ENCODE results near the gene ZNF70. TPM values are rescaled to one million over a fixed set of nuclear protein-coding genes. Genes with fewer than 3 reads are reported as not detected.

Gene ZNF70
- total RNA-seq, 1 experiment from 2014 or later, result 3.2 TPM

DNA sequence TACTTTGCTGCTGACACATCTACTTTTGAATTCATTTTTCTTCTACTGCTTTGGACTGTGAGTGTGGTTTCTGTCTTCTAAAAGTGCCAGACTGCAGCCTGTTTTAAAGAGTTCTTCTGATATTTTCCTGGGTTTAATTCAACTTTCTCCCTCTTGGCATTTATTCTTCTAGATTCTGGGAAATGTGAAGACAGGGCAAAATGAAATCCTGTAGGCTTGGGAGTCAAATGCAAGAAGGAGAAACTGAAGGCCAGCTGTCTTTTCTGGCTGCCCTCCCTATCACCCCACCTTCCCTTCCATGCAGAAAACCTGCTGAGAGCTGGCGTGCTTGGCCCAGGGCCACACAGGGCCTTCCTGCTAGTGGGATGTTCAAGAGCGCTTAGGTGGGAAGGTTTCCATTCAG lies 7.6 kb downstream of the ZNF70 start:
- CTCF ChIA-PET, result no interaction called here
- H3K4me2 ChIP-seq (ENCODE audit: low read length), result no peak overlapping the region
- TSS peak; percentile 12 for BruUV-seq (replicated peaks)

More for the DNA sequence above, 7.6 kb downstream of the ZNF70 start:
- Histone ChIP-seq H3K27ac (ENCODE audit: low read depth, low read length) (no peak overlapping the region), H3K4me3 (replicated peaks in 1 of 2; ENCODE audit: low read depth in 1 of 2, low read length in 2 of 2) (no peak overlapping the region), H3K4me1 (ENCODE audit: control insufficient read depth in 1 of 2, insufficient read depth in 2 of 2, low read length in 2 of 2) (no peaks in the 10 kb centered on the region), H3K27me3 (ENCODE audit: insufficient read depth, low read length) (no peaks in the 10 kb centered on the region), H4K20me1 (ENCODE audit: insufficient read depth) (no peaks in the 10 kb centered on the region), H3K9ac (ENCODE audit: low read length) (no peak overlapping the region), H2AFZ (ENCODE audit: low read depth, low read length, poor library complexity, severe bottlenecking) (no peak overlapping the region), H3K79me2 (ENCODE audit: insufficient read depth, low read length) (no peaks in the 10 kb centered on the region), H3K9me2 (ENCODE audit: insufficient read depth) (no peaks in the 10 kb centered on the region), H3K36me3 (ENCODE audit: control insufficient read depth in 1 of 2, insufficient read depth in 2 of 2, low read length in 2 of 2) (peaks cover 0 to 8% of the 10 kb centered on the region in 2 experiments; a peak in 2 of 4 replicates), H3K9me3 (ENCODE audit: control insufficient read depth in 1 of 2, insufficient read depth in 1 of 2, low read depth in 1 of 2, low read length in 2 of 2) (no peaks in the 10 kb centered on the region)
- DNase-seq (ENCODE audit: low read depth, low spot score) (no peak), ATAC-seq (no peak)
- ChIA-PET RAD21 (ENCODE audit: low non-redundant PET in 1 of 2, low total read pairs in 2 of 2, uncharacterized antibody in 2 of 2, unreplicated experiment in 2 of 2) (no interaction called here), POLR2A (no interaction called here)
- TF ChIP-seq, protein P1, sequence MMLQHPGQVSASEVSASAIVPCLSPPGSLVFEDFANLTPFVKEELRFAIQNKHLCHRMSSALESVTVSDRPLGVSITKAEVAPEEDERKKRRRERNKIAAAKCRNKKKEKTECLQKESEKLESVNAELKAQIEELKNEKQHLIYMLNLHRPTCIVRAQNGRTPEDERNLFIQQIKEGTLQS (IDR thresholded peaks at IDR 0.05), result no peak
- no peak for TF ChIP-seq EZH2 (IDR thresholded peaks at IDR 0.05)
- TF ChIP-seq ZNF274 (IDR thresholded peaks at IDR 0.05; ENCODE audit: low read depth, low read length), result no peak
- TF ChIP-seq CBX3 (IDR thresholded peaks at IDR 0.05; ENCODE audit: low read depth), result no peak
- TF ChIP-seq, protein P2, sequence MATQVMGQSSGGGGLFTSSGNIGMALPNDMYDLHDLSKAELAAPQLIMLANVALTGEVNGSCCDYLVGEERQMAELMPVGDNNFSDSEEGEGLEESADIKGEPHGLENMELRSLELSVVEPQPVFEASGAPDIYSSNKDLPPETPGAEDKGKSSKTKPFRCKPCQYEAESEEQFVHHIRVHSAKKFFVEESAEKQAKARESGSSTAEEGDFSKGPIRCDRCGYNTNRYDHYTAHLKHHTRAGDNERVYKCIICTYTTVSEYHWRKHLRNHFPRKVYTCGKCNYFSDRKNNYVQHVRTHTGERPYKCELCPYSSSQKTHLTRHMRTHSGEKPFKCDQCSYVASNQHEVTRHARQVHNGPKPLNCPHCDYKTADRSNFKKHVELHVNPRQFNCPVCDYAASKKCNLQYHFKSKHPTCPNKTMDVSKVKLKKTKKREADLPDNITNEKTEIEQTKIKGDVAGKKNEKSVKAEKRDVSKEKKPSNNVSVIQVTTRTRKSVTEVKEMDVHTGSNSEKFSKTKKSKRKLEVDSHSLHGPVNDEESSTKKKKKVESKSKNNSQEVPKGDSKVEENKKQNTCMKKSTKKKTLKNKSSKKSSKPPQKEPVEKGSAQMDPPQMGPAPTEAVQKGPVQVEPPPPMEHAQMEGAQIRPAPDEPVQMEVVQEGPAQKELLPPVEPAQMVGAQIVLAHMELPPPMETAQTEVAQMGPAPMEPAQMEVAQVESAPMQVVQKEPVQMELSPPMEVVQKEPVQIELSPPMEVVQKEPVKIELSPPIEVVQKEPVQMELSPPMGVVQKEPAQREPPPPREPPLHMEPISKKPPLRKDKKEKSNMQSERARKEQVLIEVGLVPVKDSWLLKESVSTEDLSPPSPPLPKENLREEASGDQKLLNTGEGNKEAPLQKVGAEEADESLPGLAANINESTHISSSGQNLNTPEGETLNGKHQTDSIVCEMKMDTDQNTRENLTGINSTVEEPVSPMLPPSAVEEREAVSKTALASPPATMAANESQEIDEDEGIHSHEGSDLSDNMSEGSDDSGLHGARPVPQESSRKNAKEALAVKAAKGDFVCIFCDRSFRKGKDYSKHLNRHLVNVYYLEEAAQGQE (IDR thresholded peaks at IDR 0.05; ENCODE audit: low read depth), result no peak
- TF ChIP-seq ELF1 (IDR thresholded peaks at IDR 0.05; ENCODE audit: borderline replicate concordance, low read depth), result no peak
- no peak for TF ChIP-seq ZFX (IDR thresholded peaks at IDR 0.05)
- no peak for TF ChIP-seq POLR2A (IDR thresholded peaks at IDR 0.05; ENCODE audit: borderline replicate concordance, extremely low read depth, insufficient read depth, insufficient read length)
- TF ChIP-seq POLR2AphosphoS5 (IDR thresholded peaks at IDR 0.05; ENCODE audit: low read depth, low read length), result no peak
- no peak for TF ChIP-seq EGR1 (IDR thresholded peaks at IDR 0.05; ENCODE audit: low read depth)
- no peak for TF ChIP-seq SRF (IDR thresholded peaks at IDR 0.05; ENCODE audit: low read depth)
- TF ChIP-seq, protein P3, sequence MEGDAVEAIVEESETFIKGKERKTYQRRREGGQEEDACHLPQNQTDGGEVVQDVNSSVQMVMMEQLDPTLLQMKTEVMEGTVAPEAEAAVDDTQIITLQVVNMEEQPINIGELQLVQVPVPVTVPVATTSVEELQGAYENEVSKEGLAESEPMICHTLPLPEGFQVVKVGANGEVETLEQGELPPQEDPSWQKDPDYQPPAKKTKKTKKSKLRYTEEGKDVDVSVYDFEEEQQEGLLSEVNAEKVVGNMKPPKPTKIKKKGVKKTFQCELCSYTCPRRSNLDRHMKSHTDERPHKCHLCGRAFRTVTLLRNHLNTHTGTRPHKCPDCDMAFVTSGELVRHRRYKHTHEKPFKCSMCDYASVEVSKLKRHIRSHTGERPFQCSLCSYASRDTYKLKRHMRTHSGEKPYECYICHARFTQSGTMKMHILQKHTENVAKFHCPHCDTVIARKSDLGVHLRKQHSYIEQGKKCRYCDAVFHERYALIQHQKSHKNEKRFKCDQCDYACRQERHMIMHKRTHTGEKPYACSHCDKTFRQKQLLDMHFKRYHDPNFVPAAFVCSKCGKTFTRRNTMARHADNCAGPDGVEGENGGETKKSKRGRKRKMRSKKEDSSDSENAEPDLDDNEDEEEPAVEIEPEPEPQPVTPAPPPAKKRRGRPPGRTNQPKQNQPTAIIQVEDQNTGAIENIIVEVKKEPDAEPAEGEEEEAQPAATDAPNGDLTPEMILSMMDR (IDR thresholded peaks at IDR 0.05 in 2 of 3, conservative IDR thresholded peaks at IDR 0.05 in 1 of 3; ENCODE audit: borderline replicate concordance in 1 of 3, insufficient read depth in 1 of 3, low read depth in 2 of 3, low read length in 2 of 3), result no peak
- TF ChIP-seq JUND (IDR thresholded peaks at IDR 0.05), result no peak
- TF ChIP-seq, protein P4, sequence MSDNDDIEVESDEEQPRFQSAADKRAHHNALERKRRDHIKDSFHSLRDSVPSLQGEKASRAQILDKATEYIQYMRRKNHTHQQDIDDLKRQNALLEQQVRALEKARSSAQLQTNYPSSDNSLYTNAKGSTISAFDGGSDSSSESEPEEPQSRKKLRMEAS (IDR thresholded peaks at IDR 0.05), result no peak
- no peak for TF ChIP-seq FOSL1 (IDR thresholded peaks at IDR 0.05; ENCODE audit: low read depth)
- no peak for TF ChIP-seq SP1 (IDR thresholded peaks at IDR 0.05; ENCODE audit: low read depth)
- no peak for TF ChIP-seq RAD21 (IDR thresholded peaks at IDR 0.05; ENCODE audit: low read depth)
- no peak for TF ChIP-seq EZH2phosphoT487 (IDR thresholded peaks at IDR 0.05; ENCODE audit: borderline replicate concordance)
- TF ChIP-seq YY1 (IDR thresholded peaks at IDR 0.05; ENCODE audit: extremely low read depth, insufficient replicate concordance, low read depth, low read length), result no peak
- no peak for TF ChIP-seq TCF7L2 (IDR thresholded peaks at IDR 0.05; ENCODE audit: borderline replicate concordance, extremely low read depth, insufficient read depth, insufficient read length)
- intact Hi-C loops (cut with micrococcal nuclease), result no loop called here
